GM18873 (cell line): Measurements from ENCODE around the gene PDCD1LG2.

Experiments
- ATAC-seq: cut with Tn5 transposase; IDR thresholded peaks from one replicate; pipeline ENCODE4 v1.9.1; 2021; ENCODE audit warnings: mild to moderate bottlenecking, moderate library complexity, moderate number of reproducible peaks; ENCODE audit not compliant: unreplicated experiment, low FRiP score

PDCD1LG2 gene

DNA sequence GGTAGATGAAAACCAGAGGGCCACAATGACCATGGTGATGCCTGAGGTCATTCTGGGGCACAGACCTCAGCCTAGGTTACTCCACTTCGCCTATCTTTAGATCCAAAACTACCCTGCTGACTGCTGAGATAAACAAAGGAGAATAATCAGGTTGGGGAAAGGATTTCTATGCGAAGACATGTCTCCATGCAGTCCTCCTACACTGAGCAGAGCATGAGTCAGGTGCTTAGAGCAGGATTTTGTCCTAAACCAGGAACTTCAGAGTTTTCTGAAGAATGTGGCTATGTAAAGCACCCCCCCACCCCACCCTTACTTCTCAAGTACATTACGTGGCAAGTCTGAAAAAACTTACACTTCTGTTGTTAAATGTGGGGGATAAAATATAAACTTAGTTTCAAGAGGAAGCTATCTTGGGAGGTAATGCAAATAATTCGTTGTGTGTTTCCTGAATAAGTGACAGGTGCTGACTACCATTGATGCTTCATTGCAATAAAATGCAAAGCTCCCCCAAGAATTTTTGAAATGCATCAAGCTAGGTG, 19.4 kb downstream of the PDCD1LG2 start:
- peak; percentile 56 for ATAC-seq

DNA sequence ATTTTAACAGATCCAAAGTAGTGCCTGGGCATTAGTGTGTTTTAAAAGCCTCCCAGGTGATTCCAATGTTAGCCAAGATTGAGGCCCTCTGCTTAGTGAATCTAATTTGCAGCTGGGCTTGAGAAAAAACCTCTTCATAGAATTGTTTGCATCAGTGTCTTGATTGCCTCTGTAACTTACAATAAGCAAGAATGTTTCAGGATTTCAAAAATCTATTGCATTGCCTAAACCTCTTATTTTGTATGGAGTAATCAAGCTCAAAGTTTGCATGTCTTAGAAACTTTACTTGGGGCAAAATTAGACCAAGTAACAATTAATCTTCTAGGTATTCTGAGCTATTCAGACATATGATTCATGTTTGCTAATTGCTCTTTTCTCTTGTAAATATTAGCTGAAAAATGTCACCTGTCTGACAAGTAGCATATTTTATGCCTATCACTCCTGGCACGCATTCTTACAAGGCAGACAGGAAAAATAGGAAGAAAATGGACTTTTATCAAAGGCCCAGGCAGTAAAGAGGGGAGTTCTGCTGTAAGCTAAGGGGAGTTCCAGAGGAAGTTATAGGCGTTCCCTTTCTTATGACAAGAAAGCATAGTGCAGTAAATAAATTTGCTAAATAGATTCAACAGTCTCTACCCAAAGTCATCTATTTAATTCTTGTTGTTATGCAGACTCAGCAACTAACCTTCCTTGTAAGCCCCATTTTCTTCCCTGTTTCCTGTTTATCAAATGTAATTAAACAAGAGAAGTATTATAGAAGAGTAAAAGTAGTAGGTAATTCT, 21.0 kb downstream of the PDCD1LG2 start:
- ATAC-seq: no peak

DNA sequence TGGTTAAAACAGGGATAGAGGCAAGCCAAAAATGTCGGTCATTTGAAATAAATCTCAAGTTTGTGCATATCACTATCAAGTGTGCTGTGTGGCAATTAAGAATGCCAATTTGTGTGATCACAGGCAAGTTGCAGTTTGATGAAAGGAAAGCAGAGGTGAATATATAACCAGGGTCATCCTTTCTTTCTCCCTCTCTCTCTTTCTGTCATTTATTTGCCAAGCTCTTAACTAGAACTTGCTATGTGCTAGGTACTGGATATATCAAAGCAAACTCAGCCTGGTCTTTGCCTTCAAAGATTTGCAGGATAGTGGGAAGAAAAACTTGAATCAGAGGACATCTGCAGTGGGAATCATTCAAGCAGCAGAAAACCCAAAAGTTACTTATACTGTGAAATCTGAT, 22.0 kb downstream of the PDCD1LG2 start:
- no peak for ATAC-seq

DNA sequence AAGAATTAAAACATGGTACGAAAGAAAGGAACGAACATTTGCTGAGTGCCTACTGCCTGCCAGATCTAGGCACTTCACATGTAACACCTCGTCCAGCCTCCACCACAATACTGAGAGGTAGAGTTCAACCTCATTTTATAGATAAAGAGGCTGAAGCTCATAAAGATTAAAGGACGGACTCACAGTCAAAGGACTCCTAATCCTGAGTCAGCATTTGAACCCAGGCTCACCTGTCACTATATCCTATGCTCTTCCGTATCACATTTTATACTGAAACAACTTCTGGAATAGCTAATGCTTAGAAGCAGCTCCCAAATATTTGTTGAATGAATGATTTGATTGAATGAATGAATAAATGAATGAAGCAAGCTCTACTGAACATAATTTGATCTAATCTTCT, 22.5 kb downstream of the PDCD1LG2 start:
- no peak for ATAC-seq

DNA sequence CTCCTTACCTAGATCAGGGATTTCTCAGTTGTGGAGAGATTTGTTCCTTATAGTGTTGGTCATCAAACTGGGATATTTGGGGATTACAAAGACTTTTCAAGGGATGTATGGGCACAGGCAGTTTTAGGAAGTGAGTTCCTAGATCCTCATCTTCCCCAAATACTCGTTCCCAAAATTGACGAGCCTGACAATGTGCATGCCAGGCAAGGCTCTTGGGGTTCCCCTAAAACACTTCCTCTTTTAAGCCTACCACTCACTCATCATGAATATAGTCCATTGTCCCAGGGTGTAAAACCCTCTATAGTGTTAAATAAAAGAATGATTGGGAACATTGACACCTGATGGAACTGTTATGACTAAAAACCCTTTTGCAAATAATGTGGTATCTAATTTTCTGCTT, 26.4 kb downstream of the PDCD1LG2 start:
- peak; percentile 56 for ATAC-seq

DNA sequence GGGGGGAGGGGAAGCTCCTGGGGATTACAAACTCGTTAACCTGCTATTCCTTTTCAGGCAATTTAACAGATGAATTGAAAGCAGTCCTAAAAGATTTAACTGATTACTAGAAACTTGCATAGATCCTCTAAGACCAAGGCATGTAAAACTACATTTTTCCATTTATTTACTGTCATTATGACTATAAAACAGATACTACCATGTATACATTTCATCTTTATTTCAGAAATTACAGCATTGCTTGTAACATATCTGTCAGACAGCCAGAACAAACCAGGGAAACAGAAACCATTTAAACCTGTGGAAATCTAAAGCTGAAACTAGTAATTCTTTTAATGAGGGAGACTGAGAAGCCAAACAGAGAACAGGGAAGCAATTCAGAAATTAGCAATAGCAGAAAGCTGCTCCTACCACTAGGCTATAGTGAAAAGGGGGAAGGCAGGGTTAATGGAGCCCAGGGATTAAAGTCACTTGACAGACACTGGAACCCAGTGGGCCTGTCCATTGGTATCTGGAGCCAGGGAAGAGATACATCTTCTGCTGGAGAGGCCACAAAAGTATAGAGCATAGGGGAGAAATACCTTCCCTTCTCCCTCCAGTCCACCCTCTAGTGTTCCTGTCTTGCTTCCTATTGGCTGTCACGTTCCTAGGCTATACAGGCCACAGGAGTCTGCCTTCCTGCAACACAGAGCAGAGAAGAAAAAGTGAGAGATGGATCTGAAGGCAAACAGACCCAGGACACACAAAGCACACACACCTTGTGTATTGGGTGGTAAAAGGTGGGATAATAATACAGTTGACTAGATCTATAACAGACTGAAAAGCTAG, 33.8 kb downstream of the PDCD1LG2 start:
- ATAC-seq: no peak

DNA sequence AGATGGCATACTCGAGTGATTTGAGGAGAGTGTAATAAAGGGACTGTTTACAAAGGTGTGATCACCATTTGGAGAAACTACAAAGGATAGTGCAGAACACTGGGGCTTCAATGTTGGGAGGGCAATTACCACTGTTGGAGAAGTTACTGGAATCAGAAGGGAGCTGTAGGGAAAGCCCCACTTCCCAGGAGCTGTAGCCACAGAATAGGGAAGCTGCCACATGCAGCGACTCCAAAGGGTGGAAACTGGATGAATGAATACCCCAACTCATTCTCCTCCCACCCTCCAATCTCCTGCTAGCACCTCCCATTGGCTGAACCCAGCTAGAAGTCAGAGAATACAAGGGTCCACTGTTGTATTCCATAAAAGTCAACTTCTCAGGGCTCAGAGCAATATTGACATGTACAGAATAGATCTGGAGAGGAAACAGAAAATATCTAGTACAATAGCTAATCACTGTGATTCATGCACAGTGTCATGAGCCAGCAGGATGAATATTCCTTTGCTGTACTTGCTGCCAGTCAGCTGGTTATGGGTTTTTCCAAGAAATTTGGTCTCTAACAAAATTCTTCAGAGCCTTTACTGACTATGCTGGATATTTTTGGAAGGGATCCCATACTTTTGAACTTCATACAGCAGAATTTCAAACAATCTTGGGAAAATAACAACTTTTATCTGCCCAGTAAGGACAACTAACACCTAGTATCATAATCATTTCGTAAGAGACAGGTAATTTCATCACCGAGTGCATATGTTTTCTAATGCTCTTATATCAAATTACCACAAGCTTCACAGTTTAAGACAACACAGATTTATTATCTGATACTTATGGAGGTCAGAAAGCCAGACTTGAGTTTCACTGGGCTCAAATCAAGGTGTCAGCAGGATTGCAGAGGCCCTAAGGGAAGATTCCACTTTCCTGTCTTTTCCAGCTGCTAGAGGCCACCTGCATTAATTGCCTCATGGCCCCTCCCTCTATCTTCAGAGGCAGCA, 39.6 kb downstream of the PDCD1LG2 start:
- no peak for ATAC-seq

DNA sequence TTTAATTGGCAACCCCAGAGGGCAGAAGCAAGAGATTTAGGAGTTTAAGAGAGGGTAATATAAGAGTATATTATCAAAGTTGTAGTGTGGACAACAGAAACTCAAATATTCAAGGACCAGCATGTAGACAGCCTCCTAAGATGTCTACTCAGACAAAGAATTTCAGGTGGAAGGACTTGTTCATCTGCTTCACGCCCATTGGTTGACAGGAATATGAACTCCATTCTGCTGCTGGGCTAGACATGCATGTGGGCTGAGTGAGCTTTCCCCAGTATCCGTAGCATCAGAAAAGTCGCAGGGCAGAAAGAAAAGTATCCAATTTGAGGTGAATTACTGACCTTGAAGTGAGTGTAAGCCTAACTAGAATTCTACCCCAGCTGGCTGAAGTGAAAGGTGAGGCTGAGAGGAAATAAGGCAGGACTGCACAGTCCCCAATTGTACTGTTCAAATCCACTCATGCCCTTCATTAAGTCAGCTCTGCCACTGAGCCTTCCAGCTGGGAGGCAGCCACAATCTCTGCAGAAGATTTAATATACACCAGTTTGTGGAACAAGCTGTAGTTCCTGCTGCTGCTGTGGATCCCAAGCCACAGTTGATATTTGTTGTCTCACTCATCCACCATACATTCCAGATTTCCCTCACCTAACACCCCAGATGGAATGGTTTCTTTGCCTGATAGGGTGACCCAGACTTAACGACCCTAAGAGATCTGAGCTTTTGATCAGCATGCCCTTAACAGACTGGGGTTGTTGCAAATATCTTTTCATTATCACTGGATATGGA, 41.2 kb downstream of the PDCD1LG2 start:
- ATAC-seq: no peak

DNA sequence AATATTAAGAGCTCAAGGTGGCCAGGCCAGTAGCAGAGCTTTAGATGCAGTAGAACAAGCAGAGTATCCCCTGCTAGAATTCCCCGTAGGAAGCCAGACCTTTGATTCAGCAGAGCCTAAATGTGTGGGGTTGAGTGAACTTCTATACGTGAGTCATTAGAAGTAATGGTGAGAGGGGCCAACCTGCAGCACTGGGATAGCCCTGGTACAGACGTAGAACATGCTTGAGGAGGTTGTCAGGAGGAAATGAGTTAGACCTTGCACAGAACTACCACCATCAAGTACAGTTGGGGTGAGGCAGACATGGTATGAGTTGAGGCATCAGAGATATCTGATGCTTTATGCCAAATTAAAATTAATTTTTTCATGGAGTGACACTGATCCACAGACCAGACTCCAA, 42.0 kb downstream of the PDCD1LG2 start:
- no peak for ATAC-seq

DNA sequence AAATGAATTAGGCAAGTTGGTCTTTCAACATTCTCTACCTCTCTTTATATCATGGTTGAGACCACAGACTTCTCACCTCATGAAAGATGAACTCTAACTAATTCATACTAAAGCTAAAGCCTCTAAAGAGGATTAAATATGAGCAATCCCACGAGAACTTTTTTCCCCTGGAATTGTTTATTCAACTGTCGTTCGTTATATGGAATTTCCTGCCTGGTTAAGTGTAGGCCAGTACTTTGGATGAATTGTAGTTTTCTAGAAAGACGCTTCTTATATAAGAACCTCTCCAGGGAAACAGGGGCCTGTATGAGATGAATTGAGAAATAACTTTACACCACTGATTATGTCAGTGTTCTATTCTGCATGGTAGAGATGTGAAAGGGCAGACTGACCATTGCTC, 42.9 kb downstream of the PDCD1LG2 start:
- ATAC-seq: no peak

DNA sequence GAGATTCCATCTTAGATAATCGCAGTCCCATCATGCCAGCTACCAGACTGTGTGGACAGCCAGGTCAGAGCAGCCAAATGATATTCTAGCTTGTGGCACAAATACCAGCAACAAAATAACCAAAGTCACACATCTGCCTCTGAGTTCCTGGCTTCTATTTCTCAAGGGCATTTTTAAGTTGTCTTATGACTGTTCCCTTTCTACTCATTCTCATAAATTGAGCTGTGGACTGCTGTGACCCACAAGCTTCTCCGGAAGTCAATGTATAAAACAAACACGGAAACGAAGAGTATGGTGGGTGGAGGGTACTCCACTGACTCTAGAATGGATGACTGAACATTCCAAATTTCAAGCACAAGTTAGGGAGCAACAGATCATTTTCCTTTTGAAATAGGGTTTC, 43.9 kb downstream of the PDCD1LG2 start:
- peak; percentile 88 for ATAC-seq

DNA sequence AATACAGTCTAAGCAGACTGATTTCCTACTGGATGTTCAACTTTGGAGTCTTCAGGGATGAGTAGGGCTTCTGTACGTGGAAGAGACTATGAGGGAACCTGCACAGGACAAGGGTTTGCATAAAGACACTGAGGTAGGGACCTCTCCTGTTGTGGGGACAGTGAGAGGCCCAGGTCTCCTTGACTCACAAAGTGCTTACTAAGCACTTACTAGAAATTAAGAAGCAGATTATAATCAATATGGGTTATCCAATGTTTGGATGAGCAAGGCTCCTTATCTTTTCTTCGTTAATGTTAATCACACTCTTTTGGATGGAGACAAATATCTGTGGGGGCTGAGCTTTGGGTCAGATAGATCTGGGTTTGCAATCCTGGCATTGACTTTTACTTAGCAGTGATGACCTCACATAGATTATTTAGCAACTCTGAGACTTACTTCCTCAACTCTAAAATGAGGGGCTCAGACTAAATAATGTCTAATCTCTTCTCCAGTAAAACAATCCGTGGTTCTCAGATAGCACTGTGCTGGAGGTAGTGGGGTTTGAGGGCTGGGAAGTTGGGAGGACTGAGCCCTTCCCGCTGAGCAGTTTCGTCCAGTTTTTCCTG, 45.9 kb downstream of the PDCD1LG2 start:
- no peak for ATAC-seq

DNA sequence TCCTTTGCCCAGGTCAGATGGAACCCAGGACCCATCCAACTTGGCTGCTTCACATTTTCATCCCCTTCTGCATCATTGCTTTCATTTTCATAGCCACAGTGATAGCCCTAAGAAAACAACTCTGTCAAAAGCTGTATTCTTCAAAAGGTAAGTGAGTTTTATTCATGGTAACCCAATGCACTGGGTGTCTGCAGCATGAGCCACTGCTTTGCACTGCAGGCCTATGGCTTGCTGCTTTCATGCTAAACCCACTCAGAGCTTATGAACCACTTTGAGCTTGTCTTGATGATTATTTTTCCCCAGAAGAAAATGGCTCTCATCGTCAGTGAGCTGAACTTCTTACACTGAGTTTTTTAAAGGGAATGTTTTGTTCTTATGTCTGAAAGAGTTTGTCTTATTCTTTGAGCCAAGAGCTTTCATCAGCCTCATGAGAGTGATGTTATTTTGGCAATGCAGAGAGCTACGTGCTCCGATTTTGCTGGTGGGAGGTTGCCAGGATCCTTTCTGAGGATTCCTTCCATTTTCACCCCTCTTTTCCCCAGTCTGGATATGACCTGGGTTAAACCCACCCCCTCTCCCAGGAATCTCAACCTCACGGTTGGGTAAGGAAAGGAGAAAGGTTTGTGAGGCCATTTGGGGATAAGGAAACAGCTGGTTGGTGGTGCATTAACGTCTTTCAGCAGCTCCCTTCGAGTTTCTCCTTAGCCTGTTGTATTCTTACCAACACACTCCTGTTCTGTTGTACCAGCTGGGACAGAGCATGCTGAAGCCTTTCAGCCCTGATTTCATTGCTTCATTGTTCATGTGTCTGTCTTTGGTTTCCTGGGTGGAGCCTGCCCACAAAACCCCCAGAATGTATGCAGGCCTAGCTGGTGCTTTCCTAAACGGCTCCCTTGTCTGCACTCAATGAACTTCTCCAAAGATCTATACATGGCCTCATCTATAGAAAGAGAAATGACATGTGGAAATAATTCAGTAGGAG, 47.6 kb downstream of the PDCD1LG2 start:
- peak; percentile 62 for ATAC-seq

DNA sequence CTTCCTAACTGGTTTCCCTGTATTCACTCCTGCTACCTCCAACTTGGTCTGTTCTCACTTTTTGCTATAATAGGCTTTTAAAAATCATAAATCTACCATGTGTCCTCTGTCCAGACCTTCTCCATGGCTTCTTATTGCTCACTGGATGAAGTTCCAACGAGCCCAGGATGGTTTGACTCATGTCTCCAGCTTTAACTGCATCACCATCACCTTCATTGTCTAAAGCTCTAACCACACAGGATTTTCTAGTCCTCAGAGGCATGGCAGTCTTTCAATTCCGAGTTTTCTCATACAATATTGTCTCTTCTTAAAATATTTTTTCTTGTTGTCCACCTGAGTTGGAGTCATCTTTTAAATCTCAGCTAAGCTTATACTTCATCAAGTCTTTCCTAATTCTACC, 49.3 kb downstream of the PDCD1LG2 start:
- ATAC-seq: no peak

DNA sequence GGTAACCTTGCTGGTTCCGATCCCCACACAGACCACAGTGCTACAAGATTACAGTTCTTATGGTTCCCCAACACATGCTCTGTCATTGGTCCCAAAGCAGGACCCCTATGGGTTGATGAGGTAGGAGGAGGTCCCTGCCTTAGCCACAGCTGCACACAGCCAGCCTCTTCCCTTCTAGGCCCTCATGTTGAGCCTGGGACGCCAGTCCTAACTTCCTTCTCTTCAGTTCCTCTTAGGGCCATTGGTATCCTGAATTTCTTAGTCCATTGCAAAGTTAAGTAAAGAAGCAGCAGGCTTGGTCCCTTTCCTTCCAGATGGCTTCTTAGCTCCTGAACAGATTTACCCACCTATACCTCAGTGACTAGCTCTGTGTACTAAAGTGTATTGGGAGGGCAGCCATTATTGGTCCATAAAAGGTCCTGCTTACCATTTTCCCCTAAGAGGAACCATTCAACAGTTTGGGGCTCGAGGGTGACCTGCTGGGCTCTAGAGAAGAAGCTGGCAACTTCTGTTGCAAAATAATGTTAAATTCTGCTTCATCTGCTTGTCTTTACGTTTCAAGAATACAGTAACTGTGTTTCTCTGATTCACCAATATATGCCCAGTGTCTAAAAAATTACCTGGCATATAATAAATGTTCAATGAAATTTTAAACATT, 50.2 kb downstream of the PDCD1LG2 start:
- no peak for ATAC-seq

DNA sequence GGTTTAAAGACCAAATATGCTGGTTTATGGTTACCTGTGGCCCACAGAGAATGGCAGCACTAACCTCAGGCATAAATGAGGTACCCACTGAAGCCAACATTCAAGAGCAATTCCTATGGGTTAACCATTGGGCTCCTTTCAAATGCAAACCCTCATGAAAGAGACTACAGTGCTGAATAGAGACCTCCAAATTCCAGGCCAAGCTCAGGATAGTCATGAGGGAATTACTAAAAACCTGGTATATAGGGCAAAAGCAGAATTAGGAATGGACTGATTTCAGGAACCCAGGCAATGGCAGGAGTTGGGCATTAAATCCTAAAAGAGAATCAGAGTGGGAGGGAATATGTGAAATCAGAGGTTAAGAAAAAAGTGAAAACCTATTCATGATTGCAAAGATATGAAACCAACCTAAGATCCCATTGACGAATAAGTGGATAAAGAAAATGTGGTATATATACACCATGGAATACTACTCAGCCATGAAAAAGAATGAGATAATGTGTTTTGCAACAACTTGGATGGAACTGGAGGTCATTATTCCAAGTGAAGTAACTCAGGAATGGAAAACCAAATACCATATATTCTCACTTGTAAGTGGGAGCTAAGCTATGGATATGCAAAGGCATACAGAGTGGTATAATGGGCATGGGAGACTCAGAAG, 51.6 kb downstream of the PDCD1LG2 start:
- ATAC-seq: no peak

DNA sequence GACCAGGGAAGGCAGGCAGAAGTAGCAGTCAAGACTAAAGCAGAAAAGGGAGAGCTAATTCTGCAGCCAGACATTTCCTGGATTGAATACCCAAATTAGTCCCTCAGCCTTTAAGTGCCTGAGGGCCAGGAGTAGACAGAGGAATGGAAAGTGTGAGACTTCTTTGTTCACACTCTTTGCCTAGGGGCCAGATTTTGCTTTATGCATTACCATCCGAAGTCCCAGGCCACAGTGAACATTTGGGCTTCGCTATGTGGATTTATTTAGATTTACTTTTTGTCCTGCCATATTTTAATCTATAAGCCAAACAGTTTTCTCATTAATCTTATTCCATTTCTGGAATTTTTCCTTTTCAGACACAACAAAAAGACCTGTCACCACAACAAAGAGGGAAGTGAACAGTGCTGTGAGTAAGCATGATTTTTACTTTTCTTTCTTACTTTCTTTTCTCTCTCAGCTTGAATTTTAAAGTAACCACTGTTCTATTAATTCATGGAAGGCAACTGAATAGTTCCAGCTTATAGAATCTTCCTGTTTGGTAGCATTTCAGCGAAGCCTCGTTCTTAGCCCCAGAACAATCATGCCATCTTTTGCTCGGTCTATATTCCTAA, 52.6 kb downstream of the PDCD1LG2 start:
- ATAC-seq: no peak
